HCT116 (cell line): ENCODE measurements around the gene RPLP1.

Experiments used
- ELF1 ChIP-seq: IDR thresholded peaks from 2 replicates; pipeline ENCODE4 v1.6.1; 2012; ENCODE audit warnings: low read depth, borderline replicate concordance
- FOSL1 ChIP-seq: IDR thresholded peaks from 2 replicates; pipeline ENCODE4 v1.6.1; 2012; ENCODE audit warnings: low read depth
- POLR2A ChIP-seq: IDR thresholded peaks from 2 replicates; pipeline ENCODE4 v1.7.0; 2011; ENCODE audit warnings: borderline replicate concordance; ENCODE audit not compliant: insufficient read depth, insufficient read length; ENCODE audit errors: extremely low read depth
- POLR2AphosphoS5 ChIP-seq: IDR thresholded peaks from 2 replicates; pipeline ENCODE4 v1.6.1; 2011; ENCODE audit warnings: mild to moderate bottlenecking, low read depth, low read length, moderate library complexity
- SIN3A ChIP-seq: IDR thresholded peaks from 2 replicates; pipeline ENCODE4 v1.6.1; 2012; ENCODE audit warnings: low read depth
- YY1 ChIP-seq: IDR thresholded peaks from 2 replicates; pipeline ENCODE4 v1.6.1; 2011; ENCODE audit warnings: low read length, low read depth, moderate library complexity, mild to moderate bottlenecking; ENCODE audit not compliant: insufficient replicate concordance; ENCODE audit errors: extremely low read depth
- TF ChIP-seq, protein P1 (sequence below), 3 experiments: fragments of 200-600 bp in 1 of 3; sonication (generic) in 1 of 3; IDR thresholded peaks in 2 of 3; conservative IDR thresholded peaks in 1 of 3; 2 replicates each; pipeline ENCODE4 v1.5.1; 2012 to 2017; ENCODE audit warnings: low read depth in 2 of 3, low read length in 2 of 3, antibody characterized with exemption in 1 of 3, borderline replicate concordance in 1 of 3, control low read depth in 1 of 3, mild to moderate bottlenecking in 1 of 3, mixed read lengths in 1 of 3, mixed run types in 1 of 3, moderate library complexity in 1 of 3; ENCODE audit not compliant: insufficient read depth in 1 of 3
- TF ChIP-seq, protein P2 (sequence below): IDR thresholded peaks from 2 replicates; pipeline ENCODE4 v1.6.1; 2012; ENCODE audit warnings: low read depth

DNA sequence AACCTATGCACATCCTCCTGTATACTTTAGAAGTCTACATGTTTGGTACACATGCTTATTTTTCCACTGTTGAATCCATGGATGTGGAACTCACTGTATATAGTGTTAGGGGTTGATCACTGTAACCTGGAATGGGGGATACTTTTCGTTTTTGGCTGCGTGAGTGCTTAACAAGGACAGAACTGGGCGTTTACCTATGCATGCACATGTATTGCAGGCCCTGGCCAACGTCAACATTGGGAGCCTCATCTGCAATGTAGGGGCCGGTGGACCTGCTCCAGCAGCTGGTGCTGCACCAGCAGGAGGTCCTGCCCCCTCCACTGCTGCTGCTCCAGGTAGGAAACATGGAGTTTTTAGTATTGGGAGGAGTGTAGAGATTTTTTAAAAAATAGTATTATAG lies 2.3 kb downstream of the RPLP1 start:
- TF ChIP-seq SIN3A (no peak), POLR2A (no peak), ELF1 (no peak), YY1 (no peak), POLR2AphosphoS5 (no peak), FOSL1 (no peak)
- TF ChIP-seq, protein P1, sequence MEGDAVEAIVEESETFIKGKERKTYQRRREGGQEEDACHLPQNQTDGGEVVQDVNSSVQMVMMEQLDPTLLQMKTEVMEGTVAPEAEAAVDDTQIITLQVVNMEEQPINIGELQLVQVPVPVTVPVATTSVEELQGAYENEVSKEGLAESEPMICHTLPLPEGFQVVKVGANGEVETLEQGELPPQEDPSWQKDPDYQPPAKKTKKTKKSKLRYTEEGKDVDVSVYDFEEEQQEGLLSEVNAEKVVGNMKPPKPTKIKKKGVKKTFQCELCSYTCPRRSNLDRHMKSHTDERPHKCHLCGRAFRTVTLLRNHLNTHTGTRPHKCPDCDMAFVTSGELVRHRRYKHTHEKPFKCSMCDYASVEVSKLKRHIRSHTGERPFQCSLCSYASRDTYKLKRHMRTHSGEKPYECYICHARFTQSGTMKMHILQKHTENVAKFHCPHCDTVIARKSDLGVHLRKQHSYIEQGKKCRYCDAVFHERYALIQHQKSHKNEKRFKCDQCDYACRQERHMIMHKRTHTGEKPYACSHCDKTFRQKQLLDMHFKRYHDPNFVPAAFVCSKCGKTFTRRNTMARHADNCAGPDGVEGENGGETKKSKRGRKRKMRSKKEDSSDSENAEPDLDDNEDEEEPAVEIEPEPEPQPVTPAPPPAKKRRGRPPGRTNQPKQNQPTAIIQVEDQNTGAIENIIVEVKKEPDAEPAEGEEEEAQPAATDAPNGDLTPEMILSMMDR (IDR thresholded peaks at IDR 0.05 in 2 of 3, conservative IDR thresholded peaks at IDR 0.05 in 1 of 3; ENCODE audit: borderline replicate concordance in 1 of 3, insufficient read depth in 1 of 3, low read depth in 2 of 3, low read length in 2 of 3), result no peak
- TF ChIP-seq, protein P2, sequence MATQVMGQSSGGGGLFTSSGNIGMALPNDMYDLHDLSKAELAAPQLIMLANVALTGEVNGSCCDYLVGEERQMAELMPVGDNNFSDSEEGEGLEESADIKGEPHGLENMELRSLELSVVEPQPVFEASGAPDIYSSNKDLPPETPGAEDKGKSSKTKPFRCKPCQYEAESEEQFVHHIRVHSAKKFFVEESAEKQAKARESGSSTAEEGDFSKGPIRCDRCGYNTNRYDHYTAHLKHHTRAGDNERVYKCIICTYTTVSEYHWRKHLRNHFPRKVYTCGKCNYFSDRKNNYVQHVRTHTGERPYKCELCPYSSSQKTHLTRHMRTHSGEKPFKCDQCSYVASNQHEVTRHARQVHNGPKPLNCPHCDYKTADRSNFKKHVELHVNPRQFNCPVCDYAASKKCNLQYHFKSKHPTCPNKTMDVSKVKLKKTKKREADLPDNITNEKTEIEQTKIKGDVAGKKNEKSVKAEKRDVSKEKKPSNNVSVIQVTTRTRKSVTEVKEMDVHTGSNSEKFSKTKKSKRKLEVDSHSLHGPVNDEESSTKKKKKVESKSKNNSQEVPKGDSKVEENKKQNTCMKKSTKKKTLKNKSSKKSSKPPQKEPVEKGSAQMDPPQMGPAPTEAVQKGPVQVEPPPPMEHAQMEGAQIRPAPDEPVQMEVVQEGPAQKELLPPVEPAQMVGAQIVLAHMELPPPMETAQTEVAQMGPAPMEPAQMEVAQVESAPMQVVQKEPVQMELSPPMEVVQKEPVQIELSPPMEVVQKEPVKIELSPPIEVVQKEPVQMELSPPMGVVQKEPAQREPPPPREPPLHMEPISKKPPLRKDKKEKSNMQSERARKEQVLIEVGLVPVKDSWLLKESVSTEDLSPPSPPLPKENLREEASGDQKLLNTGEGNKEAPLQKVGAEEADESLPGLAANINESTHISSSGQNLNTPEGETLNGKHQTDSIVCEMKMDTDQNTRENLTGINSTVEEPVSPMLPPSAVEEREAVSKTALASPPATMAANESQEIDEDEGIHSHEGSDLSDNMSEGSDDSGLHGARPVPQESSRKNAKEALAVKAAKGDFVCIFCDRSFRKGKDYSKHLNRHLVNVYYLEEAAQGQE, result no peak
